ENCODE measurements around the gene DLG4.
A peak's percentile ranks its signal among the peaks of the same experiment; 100 is the strongest.
"Not testable (repeated sequence)": the region's sequence is repeated elsewhere in the genome, so short reads cannot be mapped to it uniquely, and the experiment has no call there.

The DLG4 gene

DNA sequence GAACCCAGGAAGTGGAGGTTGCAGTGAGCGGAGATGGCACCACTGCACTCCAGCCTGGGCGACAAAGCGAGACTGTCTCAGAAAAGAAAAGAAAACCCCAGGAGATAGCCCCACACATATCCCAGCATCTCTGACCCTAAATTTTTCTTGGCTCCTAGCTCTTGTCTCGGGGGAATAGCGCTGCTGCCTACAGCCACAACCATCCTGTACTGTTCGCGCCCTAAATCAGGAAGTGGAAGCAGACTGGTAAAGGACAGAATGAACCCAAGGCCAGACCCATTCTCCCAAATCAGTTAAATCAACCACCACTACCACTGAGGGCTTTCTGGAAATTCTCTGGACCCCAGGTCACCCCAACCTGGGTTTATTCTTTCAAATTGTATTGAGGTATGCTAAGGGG, 30.2 kb upstream of the DLG4 start:
- DNase-seq (ENCODE audit: low read depth in 2 of 2, low spot score in 1 of 2), result no peak

DNA sequence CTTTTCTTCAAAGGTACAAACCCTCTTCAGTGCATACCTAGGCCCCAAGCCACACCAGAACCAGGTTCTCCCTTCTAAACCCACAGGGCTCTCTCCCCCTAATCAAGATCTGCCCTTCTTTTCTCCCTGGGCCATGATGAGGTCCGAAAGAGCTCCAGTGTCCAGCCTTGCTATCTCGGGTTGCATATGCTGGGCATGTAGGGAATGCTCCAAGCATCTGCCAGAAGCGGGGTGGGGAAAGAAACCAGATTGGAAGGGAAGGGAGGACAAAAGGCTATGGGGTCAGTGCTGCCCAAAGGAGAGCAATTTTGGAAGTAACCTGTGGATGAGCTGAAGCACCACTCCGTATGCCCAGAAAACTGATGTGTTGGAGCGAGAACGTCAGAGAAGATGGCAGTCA, 29.6 kb upstream of the DLG4 start:
- no peak for DNase-seq (ENCODE audit: low read depth in 2 of 2, low spot score in 1 of 2)

DNA sequence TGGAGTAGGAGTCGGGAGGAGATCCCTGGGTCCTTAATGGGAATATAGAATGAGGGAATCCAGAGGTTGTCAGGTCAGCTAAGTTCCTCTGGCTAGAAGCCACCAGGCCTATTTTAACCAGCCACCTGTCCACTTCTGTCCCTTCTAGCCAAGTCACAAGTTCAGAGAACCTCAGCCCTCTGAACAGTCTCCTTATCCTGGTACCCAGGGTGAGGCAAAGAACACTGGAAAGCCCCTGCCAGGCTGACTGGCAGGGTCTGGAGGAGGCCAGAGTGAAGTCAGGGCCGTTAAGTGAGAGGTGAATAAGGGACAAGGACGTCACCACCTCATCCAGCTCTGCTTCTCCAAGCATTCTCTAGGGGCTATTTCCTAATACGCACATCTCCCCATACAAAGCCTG, 29.2 kb upstream of the DLG4 start:
- DNase-seq (ENCODE audit: low read depth in 2 of 2, low spot score in 1 of 2), result no peak

DNA sequence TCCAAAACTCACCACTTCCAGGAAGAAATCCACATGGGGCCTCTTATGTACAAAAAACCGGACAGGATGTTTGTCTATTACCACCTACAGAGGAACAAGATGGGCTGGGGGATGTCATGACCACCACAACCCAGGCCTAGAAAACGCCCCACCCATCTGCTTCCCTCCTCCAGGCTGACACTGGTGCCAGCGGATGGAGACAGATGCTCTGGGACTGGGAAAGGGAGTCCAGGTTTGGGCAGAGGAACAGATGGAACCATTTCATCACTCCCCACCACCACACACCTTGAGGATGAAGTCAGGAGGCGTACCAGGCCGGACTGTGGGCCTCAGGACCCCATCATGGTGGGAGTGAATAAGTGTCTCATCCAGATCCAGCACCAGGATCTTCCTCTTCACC, 27.1 kb upstream of the DLG4 start:
- DNase-seq (ENCODE audit: low read depth in 2 of 2, low spot score in 1 of 2), result no peak

DNA sequence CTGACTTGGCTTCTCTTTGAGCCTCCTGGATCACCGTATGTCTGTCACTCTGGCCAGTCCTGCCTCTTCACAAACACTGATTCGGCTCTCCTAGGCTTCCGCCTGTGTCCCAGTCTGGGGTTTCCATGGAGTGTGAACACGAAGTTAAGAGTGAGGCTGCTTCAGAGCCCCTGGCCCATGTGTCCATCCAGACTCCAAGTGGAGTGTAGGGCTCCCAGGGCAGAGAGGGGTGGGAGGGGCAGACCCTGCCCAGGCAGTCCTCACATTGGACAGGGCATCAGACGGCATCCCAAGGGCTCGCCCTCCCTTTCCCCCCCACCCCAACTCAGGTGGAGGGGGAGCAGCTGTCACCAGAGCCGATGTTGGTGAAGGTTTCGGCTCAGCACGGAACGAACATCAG, 24.2 kb upstream of the DLG4 start:
- DNase-seq (ENCODE audit: low read depth in 2 of 2, low spot score in 1 of 2), result not testable (repeated sequence)

DNA sequence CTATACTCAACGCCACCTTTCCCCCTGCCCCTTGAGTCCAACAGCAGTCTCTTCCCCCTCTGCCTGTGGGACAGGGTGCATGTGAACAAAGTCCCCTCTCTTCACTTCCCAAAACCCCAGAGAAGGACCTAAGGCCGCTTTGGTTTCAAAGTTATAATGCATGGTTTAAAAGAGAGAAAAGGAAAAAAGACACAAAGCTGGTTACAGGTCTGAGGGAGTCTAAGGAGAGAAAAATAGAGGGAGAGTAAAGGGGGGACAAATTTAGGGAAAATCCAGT, 23.8 kb upstream of the DLG4 start:
- no peak for DNase-seq (ENCODE audit: low read depth in 2 of 2, low spot score in 1 of 2)

DNA sequence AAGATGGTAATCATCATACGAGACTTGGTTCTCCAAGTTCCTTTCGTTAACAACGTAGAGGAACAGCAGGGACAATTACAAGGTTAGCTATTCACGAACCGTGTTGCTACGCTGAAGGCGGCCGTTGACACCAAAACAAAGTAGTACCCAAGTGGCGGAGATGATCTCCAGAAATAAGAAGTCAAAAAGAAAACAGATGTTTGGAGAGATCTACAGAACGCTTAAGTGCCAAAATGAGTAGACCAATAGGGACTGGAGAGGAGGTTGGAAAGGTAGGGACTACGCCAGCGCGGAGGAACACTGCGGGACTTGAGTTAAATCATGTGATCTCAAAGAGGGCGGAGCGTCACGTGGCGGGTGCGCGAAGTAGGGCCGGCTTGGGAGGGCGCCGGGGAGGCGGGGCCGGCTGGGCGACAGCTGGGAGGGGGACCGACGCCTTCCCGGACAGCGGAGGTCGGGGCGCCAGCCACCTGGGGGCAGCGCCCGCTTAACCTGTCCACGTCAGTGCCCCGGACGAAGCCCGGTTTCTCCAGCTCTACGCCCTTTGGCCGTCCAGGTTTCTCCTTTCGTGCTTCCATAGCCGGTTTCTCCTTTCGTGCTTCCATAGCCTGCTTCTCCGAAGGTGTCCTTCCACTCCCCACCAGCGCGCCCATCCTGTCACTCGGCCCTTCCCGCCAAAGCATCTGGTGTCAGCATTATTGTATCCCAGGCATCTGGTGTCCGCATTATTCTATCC, 23.2 kb upstream of the DLG4 start:
- DNase-seq (ENCODE audit: low read depth in 2 of 2, low spot score in 1 of 2), result peak; percentile 86 to 90

DNA sequence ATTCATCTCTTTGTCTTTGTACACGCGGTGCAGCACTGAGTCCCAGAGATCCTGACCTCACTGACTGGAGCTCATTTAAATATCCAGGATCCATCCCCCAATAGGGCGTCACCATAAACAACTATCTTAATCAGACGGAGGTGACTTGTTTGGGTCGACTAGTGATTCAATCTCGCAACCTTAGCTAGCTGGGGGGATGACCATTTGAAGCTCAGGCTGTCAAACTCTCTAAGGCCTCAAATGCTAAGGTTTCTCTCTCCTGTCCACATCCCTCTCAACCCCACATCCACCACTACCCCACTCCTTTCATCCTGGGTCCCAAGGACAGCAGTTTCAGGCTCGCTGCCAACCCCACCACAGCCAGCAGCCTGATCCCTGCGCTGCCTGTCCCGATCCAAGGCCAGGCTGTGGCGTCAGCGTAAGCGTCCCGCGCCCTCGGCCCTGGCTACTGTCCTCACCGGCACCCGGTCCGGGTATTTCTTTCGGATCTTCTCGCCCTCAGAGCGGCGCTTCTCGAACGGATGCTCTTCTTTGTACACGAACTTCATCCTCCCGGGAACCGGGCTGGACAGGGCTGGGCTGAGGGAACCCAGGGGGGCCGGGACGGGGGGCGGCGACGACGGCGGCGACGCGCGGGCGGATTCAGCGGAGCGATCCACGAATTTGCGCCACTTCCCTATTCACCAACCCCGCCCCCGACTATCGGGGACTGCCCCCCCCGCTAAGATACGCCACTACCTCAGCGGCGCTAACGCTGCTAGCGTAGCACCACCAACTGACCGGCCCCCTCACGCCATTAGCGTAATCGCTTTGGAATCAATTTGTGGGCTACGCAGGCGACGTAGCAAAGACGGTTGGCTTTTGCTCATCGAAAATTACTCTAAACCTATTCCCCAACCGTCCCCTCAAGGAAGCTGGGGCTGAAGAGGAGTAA, 22.4 kb upstream of the DLG4 start, which contains the start of gene GABARAP:
TSS of gene GABARAP (minus strand) at position 667 of the 934 bp plus-strand sequence. CDS start at position 548, 119 bp downstream.
- peak; percentile 88 to 91 for DNase-seq (ENCODE audit: low read depth in 2 of 2, low spot score in 1 of 2)

DNA sequence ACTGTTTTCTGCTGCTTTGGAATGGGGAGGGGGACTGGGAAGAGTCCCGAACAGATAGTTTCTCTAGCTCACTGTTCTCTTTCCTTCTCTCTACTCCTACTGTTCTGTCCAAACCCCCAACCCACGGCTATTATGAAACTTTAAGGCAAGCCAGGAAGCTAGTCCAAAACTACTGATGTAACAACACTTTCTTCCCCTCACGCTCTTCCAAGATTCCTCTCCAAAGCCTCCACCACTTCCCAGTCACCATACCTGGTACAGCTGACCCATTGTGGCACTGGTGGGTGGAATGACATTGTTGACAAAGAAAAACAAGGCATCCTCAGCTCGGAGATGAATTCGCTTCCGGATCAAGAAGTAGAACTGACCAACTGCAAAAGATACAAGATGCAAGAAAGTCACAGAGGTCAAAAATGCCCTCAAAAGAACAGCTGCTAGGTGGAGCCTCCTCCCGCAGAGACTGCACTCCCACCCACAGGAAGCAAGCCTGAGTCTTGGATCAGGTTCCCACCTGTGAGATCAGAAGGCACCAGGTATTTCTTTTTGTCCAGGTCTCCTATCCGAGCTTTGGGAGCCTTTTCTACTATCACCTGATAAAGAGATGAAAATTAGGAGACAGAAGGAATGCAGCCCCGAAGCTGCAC, 21.6 kb upstream of the DLG4 start:
- DNase-seq (ENCODE audit: low read depth in 2 of 2, low spot score in 1 of 2), result no peak

DNA sequence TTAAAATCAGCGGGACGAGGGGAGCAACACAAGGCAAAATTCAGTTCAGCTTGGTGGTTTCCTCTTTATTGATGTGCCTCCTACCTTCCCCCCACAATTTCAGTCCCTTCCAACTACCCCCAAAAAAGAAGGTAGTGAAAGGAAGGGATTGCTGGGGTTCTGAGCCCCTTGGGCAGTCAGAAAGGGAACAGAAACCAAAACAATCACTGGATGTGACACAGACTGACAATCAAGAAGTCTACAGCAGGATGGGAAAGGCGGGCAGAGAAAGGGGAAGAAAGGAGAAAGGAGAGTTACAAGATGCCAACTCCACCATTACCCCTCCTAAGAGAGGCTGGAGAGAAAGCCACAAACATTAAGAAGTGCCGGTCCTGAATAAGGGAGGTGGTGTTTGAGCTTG, 20.7 kb upstream of the DLG4 start:
- no peak for DNase-seq (ENCODE audit: low read depth in 2 of 2, low spot score in 1 of 2)

DNA sequence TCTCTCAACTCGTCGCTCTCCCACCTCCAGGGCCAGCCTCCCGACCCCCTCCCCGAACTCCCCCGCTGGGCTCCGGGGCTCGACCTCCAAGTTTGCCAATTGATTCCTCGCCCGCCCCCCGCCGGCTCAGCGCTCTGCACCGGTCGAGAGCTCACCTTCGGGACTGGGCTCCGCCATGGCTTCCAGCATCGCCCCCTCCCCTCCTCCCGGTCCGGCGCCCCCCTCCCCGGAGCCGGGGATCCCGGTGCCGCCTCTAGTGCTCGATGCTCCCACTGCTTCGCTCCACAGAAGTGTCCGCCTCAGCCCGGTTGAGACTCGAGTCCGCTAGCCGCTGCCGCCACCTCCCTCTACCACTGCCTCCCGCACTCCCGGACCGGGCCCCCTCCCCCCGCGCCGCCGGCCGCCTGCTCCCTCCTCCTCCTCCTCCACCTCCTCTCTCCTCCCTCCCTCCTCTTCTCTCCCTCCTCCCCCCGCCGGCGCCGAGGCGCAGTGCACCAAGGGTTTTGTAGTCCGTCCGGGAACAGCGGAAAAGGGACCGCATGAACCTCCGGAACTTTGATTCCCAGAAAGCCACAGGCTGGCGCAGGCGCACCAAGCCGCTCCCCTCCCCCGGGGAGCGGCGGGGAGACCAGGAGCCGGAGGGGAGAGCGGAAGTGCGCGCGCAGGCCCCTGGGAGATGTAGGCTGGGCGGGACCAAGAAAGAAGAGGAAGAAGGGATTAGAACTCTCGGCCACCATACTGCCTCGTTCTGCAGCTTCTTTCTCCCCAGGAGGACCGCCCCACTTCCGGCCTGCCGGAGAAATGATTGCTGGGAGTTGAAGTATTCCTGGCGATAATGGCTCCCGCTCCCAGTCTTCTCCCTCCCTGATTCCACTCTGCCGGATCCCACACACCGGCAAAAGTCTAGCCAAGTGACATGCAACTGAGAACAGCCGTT, 19.7 kb upstream of the DLG4 start, which contains the start of gene PHF23:
TSS of gene PHF23 (minus strand) at position 367 of the 937 bp plus-strand sequence. CDS start at position 189, 178 bp downstream.
- peak; percentile 93 to 97 for DNase-seq (ENCODE audit: low read depth in 2 of 2, low spot score in 1 of 2)

DNA sequence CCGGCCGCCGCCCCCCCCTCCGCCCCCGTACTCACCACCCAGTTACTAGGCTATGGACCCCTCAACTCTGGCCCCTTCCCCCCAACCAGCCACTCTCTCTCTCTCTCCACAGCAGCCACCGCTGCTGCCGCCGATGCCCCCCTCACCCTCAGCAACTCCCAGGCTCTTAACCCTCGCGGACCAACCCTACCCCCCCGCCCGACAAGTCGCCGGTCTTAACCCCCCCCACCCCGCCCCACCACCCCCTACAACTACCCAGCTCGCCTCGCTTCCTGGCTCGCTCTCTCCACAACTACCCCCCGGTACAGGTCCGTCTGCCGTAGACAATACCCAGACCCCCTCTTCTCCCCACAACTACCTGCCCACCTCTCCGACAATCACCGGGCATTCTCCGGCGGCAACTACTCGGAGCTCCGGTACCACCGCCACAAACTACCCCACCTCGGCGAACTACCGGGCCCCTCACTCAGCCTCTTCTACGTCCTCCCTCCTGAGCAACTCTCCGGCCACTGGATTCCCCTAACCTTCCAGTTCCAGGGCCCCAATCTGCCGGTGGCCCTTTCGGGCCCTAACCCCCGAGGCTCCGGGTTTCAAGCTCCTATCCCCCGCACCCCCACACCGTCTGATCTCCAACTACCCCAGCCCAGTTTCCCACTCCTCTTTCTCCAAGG, 18.9 kb upstream of the DLG4 start:
- no peak for DNase-seq (ENCODE audit: low read depth in 2 of 2, low spot score in 1 of 2)

DNA sequence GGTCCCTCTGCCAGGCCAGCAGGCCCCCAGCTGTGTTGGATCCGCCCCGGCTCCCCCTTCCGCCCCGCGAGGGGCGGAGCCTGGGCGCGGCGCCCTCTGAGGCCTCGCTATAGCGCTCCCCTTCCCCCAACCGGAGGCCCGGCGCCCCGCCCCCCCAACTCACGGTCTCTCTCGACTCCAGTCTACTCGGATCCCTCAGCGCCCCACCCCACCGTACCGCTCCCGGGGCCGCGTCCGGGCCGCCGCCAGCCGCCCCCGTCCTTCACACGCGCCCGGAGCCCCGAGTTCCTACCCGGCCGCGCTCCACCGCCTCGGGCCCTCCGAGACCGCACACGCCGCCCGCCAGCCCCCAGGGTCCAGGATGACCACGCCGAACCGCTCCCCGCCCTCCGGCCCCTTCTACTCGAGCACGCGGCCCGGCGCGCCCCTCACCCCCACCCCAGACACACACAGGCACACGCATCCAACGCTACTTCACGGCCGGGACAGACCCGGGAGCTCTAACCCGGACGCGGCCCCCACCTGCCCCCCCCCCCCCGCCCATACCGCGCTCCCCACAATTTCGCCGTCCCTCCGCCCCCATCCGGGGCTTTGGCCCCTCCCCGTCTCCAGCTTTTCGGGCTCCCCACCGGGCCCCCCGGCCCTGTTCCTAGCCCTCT, 18.3 kb upstream of the DLG4 start:
- DNase-seq (ENCODE audit: low read depth in 2 of 2, low spot score in 1 of 2), result peak; percentile 73 to 82

DNA sequence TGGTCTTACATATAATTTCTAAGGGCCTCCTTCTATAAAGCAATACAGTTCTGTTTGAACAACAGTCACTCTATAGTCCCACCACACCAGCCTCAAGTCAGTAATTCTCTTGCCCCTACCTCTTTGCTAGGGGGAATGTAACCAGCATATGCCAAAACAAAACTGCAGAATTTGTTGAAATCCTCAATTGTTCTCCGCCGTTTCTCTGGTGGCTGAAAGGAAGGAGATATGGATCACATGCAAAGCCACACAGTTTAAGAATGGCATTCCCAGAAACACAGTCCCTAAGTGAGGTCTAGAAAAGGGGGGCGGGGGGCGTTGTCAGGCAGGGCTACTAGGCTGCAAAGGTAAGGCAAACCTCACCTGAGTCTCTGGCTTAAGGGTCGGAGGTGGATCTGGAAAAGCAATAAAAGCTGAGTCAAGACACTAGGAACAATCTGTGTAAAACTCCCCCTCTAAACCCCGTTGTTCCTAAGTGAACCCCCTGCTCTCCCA, 17.7 kb upstream of the DLG4 start:
- no peak for DNase-seq (ENCODE audit: low read depth in 2 of 2, low spot score in 1 of 2)

DNA sequence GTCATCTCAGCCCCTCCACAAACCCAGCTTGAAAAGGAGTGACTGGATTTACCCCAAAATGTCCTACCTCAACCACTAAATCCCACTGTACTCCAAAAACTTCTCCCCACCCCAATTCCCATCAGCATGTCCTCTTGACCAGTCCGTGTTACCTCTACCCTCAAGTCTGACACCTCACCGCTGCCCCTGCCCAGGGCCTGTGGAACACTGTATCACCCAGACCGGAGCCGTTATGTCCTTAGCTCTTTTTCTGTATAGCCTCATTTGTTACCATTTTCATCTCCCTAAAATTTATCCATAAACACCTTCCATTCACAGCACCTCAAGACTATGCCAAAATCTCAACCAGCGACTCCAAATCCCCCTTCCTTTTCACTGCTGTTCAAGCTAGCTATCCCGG, 17.2 kb upstream of the DLG4 start:
- DNase-seq (ENCODE audit: low read depth in 2 of 2, low spot score in 1 of 2), result no peak

DNA sequence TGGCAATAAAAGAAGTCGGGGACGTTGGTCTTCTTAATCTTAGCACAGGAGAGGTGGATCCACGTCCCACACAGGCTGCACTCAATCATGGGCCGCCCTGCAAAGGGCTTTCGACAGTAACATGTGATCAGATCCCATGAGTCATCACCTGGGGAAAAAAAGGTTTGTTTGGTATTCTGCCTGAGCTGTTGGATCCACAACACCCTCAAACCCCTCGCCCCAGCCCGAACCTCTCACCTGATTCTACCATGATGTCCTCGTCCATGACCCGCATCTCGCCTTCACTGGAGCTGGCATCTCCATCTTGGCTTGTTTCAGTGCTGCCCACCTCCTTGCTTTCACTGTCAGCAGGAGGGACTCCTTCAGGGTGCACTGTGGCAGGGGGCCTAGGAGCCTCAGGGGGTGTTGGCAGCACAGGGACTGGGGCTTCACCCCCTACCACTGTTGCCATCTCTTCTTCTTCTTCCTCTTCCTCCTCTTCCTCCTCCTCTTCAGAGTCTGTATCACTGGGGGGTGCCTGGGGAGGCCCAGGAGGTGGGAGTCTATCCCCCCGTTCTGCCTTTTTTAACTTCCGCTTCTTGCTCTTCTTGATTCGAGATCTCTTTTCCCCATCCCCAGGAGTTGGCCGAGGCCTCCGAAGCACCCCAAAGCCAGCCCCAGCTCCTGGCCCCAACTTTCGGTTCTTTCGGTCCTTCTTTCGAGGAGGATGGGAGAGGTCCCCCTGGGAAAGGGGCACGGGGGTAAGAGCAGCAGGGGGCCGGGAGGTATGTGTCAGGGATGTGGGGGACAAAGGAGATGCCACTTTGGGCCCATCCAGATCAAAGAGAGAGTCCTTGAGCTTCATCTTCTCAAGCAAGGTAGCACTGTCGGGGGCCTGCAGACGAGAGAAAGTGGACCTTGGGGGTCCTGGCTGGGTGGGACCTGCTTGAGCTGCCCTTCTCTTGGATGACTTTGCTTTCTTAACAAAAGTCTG, 16.3 kb upstream of the DLG4 start:
- no peak for DNase-seq (ENCODE audit: low read depth in 2 of 2, low spot score in 1 of 2)

DNA sequence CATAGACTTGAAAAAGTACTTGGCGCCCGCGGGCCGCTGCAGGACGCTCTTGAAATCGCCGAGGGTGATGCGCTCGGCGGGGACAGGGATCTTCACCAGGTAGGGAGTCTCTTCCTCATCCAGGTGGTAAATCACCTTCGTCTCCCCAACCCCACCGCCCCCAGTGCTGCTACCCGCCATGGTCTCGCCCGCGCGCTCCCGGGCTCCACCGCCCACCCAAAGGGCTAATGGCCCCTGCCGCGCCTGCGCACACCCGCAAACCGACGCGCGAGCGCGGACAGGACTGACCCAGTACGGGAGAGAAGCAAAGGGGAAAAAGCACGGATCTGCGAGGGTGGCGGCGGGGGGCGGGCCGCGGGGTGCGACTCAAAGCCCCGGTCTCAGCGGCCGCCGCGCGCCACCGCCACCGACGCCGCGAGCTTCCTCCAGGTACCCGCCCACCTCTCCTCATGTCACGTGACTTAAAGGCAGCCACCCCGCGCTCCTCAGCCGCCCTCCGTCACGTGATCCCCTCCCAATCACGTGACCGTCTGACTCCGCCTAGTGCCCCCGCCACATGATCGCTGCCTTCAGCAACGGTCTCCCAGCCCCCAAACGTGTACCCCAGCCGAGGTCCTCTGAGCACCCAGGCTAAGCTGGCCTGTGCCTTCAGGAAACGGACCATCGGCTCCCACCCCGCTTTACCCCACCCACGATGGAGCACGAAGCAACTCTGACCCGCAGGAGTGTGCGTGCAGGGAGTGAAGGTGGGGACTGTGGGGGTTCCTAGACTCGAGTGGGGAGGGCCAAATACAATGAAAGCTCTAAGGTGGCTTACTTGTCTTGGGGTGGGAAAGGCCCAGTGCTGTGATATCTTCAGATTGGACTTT, 14.7 kb upstream of the DLG4 start, which contains the start of gene DVL2:
TSS of gene DVL2 (minus strand) at position 435 of the 869 bp plus-strand sequence. CDS start at position 180, 255 bp downstream.
- peak; percentile 91 to 92 for DNase-seq (ENCODE audit: low read depth in 2 of 2, low spot score in 1 of 2)
